Common myeloid progenitor, CD34-positive (primary cell): ENCODE measurements around the gene RABGEF1.
A peak's percentile ranks its signal among the peaks of the same experiment; 100 is the strongest.

Experiments
- CTCF ChIA-PET: fragments of 350-600 bp; sonication (Branson Sonifier 250); formaldehyde crosslinking; loops from one replicate; lab custom pipeline; 2021; ENCODE audit warnings: antibody characterized with exemption; lab: Charles Lee
- POLR2A ChIA-PET: fragments of 350-600 bp; sonication (Branson Sonifier 250); formaldehyde crosslinking; loops from one replicate; lab custom pipeline; 2021; ENCODE audit warnings: antibody characterized with exemption; lab: Charles Lee
- DNase-seq, 3 donors: peaks; one replicate each; pipeline versions ENCODE4 v3.0.0 to v3.0.0-alpha.2; 2013
- H3K27ac ChIP-seq, 2 experiments: 1 replicate in 1 of 2; 2 replicates in 1 of 2; pipeline ENCODE4 v1.7.0; 2013; ENCODE audit warnings: inconsistent platforms in 2 of 2, low read length in 2 of 2, mild to moderate bottlenecking in 2 of 2, low read depth in 1 of 2, moderate library complexity in 1 of 2; ENCODE audit not compliant: severe bottlenecking in 2 of 2, insufficient read depth in 1 of 2, poor library complexity in 1 of 2
- H3K27me3 ChIP-seq, 5 experiments: replicated peaks in 2 of 5; 1 replicate in 3 of 5; 2 replicates in 2 of 5; pipeline versions ENCODE4 v1.6.1 to v1.7.0; 2013; ENCODE audit warnings: low read length in 4 of 5, mild to moderate bottlenecking in 2 of 5, moderate library complexity in 2 of 5, inconsistent platforms in 1 of 5; ENCODE audit not compliant: insufficient read depth in 5 of 5, control insufficient read depth in 4 of 5
- H3K36me3 ChIP-seq, 4 experiments: 1 replicate in 2 of 4; 2 replicates in 2 of 4; pipeline versions ENCODE4 v1.6.1 to v1.7.0; 2013; ENCODE audit warnings: low read length in 3 of 4, control low read depth in 1 of 4, mild to moderate bottlenecking in 1 of 4; ENCODE audit not compliant: control insufficient read depth in 4 of 4, insufficient read depth in 4 of 4
- H3K4me1 ChIP-seq, 4 experiments: 1 replicate in 3 of 4; 2 replicates in 1 of 4; pipeline versions ENCODE4 v1.6.1 to v1.7.1; 2013; ENCODE audit warnings: low read length in 3 of 4, mild to moderate bottlenecking in 3 of 4, control low read depth in 1 of 4, inconsistent platforms in 1 of 4, moderate library complexity in 1 of 4; ENCODE audit not compliant: control insufficient read depth in 4 of 4, insufficient read depth in 4 of 4; ENCODE audit errors: control extremely low read depth in 1 of 4
- H3K4me3 ChIP-seq, 7 experiments: 1 replicate in 4 of 7; 2 replicates in 3 of 7; pipeline versions ENCODE4 v1.5.1 to v1.7.0; 2013; ENCODE audit warnings: mild to moderate bottlenecking in 7 of 7, low read length in 6 of 7, moderate library complexity in 6 of 7, inconsistent platforms in 2 of 7, low read depth in 2 of 7, control low read depth in 1 of 7; ENCODE audit not compliant: insufficient read depth in 4 of 7, control insufficient read depth in 1 of 7; ENCODE audit errors: extremely low read depth in 1 of 7
- H3K9me3 ChIP-seq, 5 experiments: 1 replicate in 4 of 5; 2 replicates in 1 of 5; pipeline versions ENCODE4 v1.6.1 to v1.7.1; 2013; ENCODE audit warnings: low read length in 4 of 5, mild to moderate bottlenecking in 2 of 5, inconsistent platforms in 1 of 5, low read depth in 1 of 5, moderate library complexity in 1 of 5; ENCODE audit not compliant: control insufficient read depth in 4 of 5, insufficient read depth in 2 of 5; ENCODE audit errors: control extremely low read depth in 1 of 5
- WGBS: methylation state at CpG from one replicate; pipeline ENCODE4 v1.1.5; 2013; ENCODE audit not compliant: insufficient coverage; 5-methylcytosine and 5-hydroxymethylcytosine counted together

The RABGEF1 gene

DNA sequence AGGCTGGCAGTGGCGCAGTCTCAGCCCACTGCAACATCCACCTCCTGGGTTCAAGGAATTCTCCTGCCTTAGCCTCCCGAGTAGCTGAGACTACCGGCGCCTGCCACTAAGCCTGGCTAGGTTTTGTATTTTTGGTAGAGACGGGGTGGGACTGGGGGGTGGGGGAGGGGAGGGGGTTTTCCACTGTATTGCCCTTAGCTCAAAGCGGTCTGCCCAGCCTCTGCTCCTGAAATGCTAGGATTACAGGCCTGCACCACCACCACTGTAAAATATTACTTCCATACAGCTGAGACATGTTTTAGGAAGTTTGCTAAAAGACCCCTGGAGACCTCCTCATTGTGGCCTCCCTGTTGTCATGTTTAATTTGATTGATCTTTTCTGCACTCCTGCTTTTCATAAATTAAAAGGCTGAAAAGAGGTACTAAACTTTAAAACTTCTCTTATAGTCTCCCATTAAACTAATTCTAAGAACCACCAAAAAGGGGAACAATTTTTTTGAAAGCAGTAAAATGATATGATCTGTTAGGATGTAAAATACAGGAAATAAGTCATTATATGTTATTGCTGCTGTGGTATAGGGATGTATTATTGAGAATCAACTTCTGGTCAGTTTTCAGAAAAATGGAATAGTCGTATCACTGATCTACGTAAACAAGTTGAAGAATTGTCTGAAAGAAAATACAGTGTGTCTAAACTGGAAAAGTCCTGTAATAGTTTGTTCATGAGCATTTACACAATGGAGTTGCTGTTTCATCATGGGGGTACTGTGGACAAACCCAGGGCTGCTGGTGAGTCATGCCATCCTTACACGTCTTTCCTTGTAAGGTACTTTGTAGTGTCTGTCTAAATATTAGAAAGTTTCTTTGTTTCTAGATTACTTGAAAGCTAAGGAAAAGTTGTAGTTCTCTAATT is 107.6 kb downstream of the RABGEF1 start:
- WGBS = no CpG with 5 or more reads among the region's 9 CpGs
- no peaks in the 10 kb centered on the region for H3K36me3 ChIP-seq
- POLR2A ChIA-PET = no interaction called here
- CTCF ChIA-PET = no interaction called here
- H3K4me1 ChIP-seq = peaks cover 8 to 52% (median 36%) of the 10 kb centered on the region in 4 experiments
- no peaks in the 10 kb centered on the region for H3K27me3 ChIP-seq
- H3K4me3 ChIP-seq = peak overlapping the region in 3 of 7 experiments; percentile 45 to 54 (median 46)
- H3K9me3 ChIP-seq = no peaks in the 10 kb centered on the region
- H3K27ac ChIP-seq = peak overlapping the region; percentile 41 to 49
- DNase-seq = peak; percentile 76 to 94 (median 91)

DNA sequence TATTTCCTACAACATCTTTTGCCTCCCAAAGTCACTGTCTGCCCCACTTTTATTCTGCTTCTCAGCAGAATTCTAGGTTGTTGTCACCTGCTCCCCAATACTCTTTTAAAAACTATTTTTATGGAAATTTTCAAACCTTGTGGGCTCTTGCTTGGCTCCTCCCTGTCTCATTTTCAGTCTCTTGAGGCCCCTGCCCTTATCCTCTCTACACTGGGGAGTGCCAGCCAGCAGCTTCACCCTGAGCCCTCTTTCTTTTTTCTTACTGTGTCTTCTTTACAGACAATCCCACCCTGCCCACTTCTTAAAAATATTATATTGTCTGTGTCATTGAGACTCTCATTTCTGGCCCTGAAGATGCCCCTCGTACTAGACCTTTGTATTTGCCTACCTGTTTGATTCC is 118.8 kb downstream of the RABGEF1 start:
- H3K27ac ChIP-seq = no peak overlapping the region
- no peak overlapping the region for H3K4me3 ChIP-seq
- H3K4me1 ChIP-seq = no peaks in the 10 kb centered on the region
- H3K9me3 ChIP-seq = no peaks in the 10 kb centered on the region
- DNase-seq = no peak
- ChIA-PET POLR2A (no interaction called here), CTCF (no interaction called here)
- no peaks in the 10 kb centered on the region for H3K27me3 ChIP-seq
- H3K36me3 ChIP-seq = peaks cover 4 to 31% (median 13%) of the 10 kb centered on the region in 4 experiments
- 100% methylated on average over 1 of the region's 1 CpG for WGBS

GRCh38 chr7:66859794-66860645 is 119.5 kb downstream of the RABGEF1 start:
- H3K4me1 ChIP-seq = no peaks in the 10 kb centered on the region
- H3K4me3 ChIP-seq = no peak overlapping the region
- DNase-seq = no peak
- ChIA-PET POLR2A (no interaction called here), CTCF (no interaction called here)
- no peaks in the 10 kb centered on the region for H3K27me3 ChIP-seq
- 97% methylated on average over 9 of the region's 10 CpGs for WGBS
- H3K27ac ChIP-seq = no peak overlapping the region
- H3K36me3 ChIP-seq = peaks cover 4 to 33% (median 13%) of the 10 kb centered on the region in 4 experiments
- no peaks in the 10 kb centered on the region for H3K9me3 ChIP-seq

GRCh38 chr7:66860767-66861166 is 120.2 kb downstream of the RABGEF1 start:
- H3K4me3 ChIP-seq = no peak overlapping the region
- DNase-seq = no peak
- H3K9me3 ChIP-seq = no peaks in the 10 kb centered on the region
- no peaks in the 10 kb centered on the region for H3K27me3 ChIP-seq
- POLR2A ChIA-PET = no interaction called here
- peaks cover 4 to 33% (median 13%) of the 10 kb centered on the region in 4 experiments for H3K36me3 ChIP-seq
- no peaks in the 10 kb centered on the region for H3K4me1 ChIP-seq
- WGBS = 100% methylated on average over 1 of the region's 3 CpGs
- H3K27ac ChIP-seq = no peak overlapping the region
- CTCF ChIA-PET = no interaction called here
